ENCODE measurements around the gene RNF213.
"Not testable (repeated sequence)": the region's sequence is repeated elsewhere in the genome, so short reads cannot be mapped to it uniquely, and the experiment has no call there.

Gene RNF213

GRCh38 chr17:80295146-80295545 is 34.5 kb downstream of the RNF213 start:
- DNase-seq (ENCODE audit: low spot score), result no peak

GRCh38 chr17:80295559-80295958 is 34.9 kb downstream of the RNF213 start:
- DNase-seq (ENCODE audit: low spot score), result no peak

- no peak for DNase-seq (ENCODE audit: low spot score)
Observed at GRCh38 chr17:80296221-80296620, 35.6 kb downstream of the RNF213 start.

- no peak for DNase-seq (ENCODE audit: low spot score)
Observed at GRCh38 chr17:80297996-80298560, 37.4 kb downstream of the RNF213 start.

GRCh38 chr17:80299350-80300100 is 38.9 kb downstream of the RNF213 start:
- DNase-seq (ENCODE audit: low spot score), result not testable (repeated sequence)

- not testable (repeated sequence) for DNase-seq (ENCODE audit: low spot score)
Observed at GRCh38 chr17:80300756-80301155, 40.1 kb downstream of the RNF213 start.

- no peak for DNase-seq (ENCODE audit: low spot score)
Observed at GRCh38 chr17:80303824-80304223, 43.2 kb downstream of the RNF213 start.

GRCh38 chr17:80307994-80308691 is 47.5 kb downstream of the RNF213 start:
- no peak for DNase-seq (ENCODE audit: low spot score)

- no peak for DNase-seq (ENCODE audit: low spot score)
Observed at GRCh38 chr17:80308692-80309517, 48.3 kb downstream of the RNF213 start.

- DNase-seq (ENCODE audit: low spot score), result no peak
Observed at GRCh38 chr17:80311216-80311827, 50.7 kb downstream of the RNF213 start.

GRCh38 chr17:80312621-80313135 is 52.0 kb downstream of the RNF213 start:
- DNase-seq (ENCODE audit: low spot score), result no peak

GRCh38 chr17:80313160-80313829 is 52.6 kb downstream of the RNF213 start:
- no peak for DNase-seq (ENCODE audit: low spot score)

- not testable (repeated sequence) for DNase-seq (ENCODE audit: low spot score)
Observed at GRCh38 chr17:80313946-80314345, 53.3 kb downstream of the RNF213 start.

GRCh38 chr17:80315517-80316182 is 55.0 kb downstream of the RNF213 start:
- DNase-seq (ENCODE audit: low spot score), result no peak

- no peak for DNase-seq (ENCODE audit: low spot score)
Observed at GRCh38 chr17:80316431-80316830, 55.8 kb downstream of the RNF213 start.

- no peak for DNase-seq (ENCODE audit: low spot score)
Observed at GRCh38 chr17:80316927-80317705, 56.5 kb downstream of the RNF213 start.

- DNase-seq (ENCODE audit: low spot score), result no peak
Observed at GRCh38 chr17:80317706-80317980, 57.0 kb downstream of the RNF213 start.

GRCh38 chr17:80318166-80318565 is 57.5 kb downstream of the RNF213 start:
- DNase-seq (ENCODE audit: low spot score), result no peak

GRCh38 chr17:80319262-80319998 is 58.8 kb downstream of the RNF213 start:
- no peak for DNase-seq (ENCODE audit: low spot score)

All from hepatic stellate cell (primary cell).